ENCODE results near the gene STX7. TPM values are rescaled to one million over a fixed set of nuclear protein-coding genes. Genes with fewer than 3 reads are reported as not detected.

Gene STX7
- total RNA-seq, 1 experiment from 2014 or later, result 28.4 TPM

DNA sequence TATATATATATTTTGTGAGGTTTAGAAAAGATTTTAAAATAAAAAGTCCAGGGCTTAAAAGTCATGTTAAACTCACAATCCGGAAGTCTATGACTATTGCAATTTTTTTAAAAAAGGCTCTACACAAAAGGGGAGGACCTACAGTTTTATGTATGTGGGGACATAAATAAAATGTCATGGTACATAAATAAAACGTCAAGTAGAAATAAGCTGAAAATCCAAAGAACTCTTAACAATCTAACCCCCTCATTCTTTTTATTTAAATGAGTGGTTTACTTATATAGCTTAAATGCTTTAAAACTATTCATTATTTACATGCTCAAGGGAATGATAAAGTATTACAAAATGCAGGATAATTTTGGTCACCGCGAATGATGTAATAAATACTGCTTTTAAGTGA, 36.2 kb downstream of the STX7 start:
- DNase-seq (ENCODE audit: low read depth), result no peak

DNA sequence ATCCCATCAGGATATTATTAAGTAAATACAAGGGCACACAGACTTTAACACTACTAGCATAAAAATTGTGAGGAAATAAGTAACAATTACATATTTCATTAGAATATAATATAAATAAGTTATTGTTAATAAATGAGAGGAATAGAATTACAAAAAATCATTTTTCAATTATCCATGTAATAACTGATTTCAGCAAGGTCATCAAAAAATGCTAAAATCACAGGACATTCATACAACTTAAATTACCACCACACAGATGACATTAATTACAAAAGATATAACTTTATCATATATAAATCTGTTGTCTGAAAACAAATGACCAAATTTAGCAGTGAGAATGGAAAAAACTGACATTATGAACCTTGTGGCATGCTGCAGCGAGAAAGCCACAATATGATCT, 37.0 kb downstream of the STX7 start:
- DNase-seq (ENCODE audit: low read depth), result no peak

DNA sequence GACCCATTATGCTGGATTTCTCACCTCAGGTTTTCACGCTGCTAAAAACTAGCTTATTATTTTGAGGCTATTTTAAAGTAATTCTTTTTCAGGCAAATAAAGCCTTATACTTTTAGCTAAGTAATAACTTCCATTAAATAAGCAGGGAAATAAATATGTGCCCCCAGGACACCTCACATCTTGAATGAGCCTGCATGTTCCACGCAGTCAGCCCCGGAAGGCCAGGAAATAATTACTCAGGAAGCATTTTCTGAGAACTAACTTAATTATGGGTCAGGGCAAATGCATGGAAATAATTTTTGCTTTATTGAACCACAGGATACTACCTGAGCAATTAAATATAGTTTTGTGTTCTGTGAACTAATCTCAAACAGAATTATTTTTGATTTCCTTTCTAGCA, 41.1 kb downstream of the STX7 start:
- DNase-seq (ENCODE audit: low read depth), result no peak

DNA sequence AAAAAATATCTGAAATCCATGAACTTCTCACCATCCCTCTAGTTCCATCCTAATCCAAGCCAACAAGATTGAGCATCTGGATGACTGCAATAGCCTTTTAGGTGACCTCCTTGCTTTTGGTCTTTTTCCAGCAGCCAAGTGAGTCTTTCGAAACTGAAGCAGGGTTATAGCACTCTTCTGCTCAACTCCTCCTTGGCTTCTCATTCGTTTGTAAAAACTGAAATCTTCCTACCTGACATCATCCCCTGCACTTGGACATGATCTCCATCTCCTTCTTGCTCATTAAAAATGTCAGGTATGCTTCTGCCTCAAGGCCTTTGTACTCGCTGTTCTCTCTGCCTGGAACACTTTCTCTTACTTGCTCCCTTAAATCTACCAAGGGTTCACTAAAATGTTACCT, 46.0 kb downstream of the STX7 start:
- no peak for DNase-seq (ENCODE audit: low read depth)

DNA sequence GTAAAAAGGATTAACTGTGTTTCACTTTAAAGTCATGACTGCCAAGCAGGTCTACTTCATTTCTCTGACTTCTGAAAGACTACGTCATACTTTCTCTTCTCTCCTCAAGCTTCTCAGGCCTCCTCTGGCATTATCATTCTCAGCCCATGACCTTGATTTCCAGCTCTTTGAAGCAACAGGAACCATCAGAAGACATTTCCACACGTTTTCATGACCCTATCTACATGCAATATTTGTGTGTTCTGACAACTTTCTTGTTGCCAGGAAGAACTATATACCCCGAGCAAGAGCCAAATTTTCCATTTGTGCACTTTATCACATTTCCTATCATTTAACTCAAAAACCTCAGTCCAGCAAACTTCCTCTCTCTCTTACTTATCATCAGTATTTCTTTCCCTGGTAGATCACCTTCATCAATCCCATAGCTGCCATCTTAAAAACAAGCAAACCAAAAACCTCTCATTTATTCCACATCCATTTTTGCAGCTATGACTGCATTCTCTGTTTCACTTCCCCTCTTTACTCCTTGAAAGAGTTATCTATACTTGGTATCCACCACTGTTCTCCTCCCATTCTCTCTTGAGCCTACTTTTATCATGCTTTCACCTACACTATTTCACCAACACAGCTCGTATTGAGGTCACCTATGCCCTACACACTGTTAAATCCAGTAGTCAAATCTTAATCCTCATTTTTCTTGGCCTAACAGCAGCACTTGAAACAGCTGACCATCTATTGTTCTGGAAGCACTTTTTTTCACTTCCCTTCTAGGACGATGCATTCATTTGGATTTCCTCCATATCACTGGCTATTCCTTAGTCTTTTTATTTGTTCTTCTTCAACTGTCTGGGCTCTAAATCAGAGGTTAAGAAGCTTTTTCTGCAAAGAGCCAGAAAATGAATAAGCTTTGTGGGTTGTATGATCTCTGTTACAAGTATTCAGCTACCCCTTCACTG, 47.1 kb downstream of the STX7 start:
- DNase-seq (ENCODE audit: low read depth), result no peak

DNA sequence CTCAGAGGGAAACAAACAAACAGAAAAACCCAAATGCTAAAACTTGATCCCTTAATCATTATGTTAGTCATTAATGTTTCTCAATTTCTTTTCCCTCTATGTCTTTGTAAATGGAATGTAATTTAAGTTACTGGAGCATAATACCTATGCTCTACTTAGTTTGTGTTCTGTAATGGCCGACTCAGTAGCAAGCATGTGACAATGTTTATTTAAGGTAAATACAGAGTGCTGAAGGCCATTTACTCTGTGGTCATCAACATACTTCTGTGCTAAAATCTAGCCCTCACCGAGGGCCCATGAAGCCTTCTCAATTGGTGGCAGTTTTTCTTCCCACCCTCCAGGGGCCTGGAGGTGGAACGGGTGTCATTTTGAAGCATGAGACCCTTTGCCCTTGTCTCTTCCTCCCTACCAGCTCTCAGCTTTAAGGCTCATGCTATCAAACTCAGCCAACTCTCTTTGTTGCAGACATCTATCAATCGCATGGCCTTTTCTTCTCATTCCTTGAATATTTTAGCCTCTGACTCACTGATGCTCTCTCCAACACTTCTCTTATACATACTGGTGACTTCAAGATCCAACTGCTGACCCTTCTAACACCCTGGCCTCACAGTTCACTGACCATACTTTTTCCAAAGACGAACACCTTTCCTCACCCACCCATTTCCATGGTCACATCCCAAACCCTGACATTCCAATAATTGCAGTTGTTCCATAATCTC, 48.2 kb downstream of the STX7 start:
- no peak for DNase-seq (ENCODE audit: low read depth)

DNA sequence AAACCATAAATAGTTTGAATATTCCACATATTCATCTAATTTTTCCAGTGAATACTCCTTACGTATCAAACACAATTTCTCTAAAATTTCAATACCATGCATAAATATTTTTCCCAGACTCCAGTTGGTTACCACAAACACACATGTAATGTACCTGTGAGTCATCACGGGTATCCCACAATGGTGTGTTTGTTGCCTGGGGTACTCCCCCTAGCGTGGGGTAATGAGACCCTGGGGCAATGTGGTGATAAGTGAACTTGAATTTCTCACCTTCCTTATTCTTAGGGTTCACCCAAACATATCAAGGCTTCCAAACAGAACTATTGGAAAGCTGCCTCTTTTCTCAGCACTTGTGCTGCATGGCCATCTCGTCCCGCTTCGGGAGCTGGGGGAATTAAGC, 51.0 kb downstream of the STX7 start:
- DNase-seq (ENCODE audit: low read depth), result peak; percentile 34

DNA sequence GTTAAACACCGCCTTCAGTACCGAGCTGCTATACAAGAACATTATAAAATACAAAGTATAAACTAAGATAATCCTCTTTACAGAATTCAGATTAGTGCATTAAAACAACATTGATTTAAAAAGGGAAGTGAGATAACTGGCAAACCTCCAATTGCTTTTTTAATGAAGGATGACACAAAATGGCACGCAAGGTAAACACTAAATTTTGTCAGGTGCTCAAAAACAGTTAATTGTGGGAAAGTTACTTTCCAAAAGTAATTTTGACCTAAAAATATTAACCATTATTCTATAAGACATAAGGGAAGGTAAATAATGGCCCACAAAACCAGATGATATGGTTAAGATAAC, 53.3 kb downstream of the STX7 start:
- no peak for DNase-seq (ENCODE audit: low read depth)

DNA sequence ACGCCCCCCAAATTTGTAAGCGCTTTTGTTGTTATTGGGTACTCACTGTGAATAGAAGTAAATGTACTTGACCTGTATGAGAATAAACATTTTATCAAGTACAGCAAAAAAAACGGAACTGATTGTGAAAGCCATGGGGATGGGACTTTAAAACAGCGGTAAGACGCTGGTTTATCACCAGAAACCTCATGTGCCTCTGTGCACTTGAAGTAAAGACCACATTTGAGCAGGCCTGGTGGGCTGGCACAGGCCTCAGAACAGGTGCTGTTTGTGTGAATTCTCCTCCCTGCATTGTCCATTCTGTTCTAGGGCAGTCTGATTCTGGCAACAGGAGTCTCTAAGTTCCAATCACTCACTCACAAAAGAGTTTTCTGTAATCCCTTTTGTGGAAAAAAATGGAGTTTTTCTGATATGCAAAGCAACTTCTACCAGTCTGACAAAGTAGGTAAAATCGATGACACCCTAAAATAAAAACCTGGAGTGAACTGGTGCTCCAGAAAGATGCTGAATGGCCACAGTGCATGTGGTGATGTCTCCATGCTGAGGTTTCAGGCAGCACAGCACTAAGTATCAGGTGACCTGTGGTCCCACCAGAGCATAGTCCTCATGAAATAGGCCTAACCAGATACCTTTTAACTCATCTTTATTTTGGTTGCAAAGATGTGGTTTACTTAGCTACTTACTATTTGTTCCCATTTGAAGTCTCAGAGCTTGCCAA, 53.9 kb downstream of the STX7 start:
- DNase-seq (ENCODE audit: low read depth), result no peak

DNA sequence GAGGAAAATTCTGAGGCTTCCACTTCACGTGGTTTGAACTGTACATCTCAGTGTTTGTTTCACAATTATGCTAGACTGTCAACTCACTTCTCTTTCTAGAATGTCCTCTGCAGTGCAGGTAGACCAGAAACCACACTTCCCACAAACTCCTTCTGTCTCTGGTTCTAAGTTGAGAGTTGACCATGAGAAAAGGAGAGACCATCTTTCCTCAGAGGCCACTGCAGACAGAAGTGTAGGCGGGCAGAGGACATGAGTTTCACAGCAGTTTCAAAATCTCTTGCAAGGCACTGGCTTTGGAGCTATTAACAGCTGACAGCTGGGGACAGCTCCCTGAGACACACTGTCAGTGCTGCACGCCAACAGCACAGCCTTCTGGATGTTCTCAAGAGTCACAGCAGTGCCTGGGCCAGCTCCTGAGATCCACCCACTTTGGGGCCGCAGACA, 56.2 kb downstream of the STX7 start:
- DNase-seq (ENCODE audit: low read depth), result no peak

DNA sequence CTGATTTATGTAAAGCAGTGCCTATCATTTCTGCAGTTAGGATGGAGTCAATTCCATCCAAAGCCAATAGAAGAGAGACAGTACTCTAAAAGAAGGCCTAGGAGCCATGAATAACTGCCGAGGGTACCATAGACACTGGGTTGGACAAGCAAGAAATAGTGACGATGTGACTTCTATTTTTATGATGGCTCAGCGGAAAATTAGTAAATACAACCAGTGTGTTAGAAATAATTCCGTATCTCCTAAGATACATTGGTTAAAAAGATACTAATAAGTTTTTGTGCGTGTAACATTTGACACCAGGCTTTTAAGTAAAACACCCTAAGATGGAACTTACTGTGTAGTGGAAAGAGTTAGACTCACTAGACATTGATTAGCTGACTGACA, 66.1 kb downstream of the STX7 start:
- DNase-seq (ENCODE audit: low read depth), result no peak

DNA sequence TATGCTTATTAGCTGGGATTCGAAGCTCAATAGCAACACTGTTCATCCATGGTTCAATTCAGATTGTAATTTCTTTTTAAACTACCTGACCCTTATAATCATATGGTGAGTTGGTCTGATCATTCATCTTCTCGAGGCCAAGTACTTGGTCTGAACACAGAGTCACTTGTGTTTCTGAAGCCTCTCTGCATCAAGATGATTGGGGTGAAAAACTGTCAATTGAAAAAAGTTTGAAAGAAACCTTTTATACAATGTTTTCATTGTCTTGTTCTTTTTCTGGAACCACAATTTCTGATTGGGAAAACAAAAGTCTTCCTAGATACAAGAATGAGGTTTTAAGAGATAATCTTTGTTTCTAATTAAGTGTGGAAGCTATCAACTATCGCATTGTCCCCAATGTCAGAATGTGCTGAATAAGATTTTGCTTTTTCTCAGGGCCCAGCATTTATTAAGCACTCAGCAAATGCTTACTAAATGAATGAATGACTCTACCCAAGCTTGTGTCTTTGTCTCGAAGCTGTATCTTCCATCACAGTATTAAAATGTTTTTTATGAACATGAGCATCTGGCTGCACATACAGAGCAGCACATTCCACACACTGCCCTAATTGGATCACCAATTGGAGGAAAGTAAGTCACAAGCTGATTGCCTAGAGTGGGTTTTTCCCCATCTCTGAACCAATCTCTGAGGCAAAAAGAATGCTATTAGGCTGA, 66.6 kb downstream of the STX7 start:
- DNase-seq (ENCODE audit: low read depth), result no peak

DNA sequence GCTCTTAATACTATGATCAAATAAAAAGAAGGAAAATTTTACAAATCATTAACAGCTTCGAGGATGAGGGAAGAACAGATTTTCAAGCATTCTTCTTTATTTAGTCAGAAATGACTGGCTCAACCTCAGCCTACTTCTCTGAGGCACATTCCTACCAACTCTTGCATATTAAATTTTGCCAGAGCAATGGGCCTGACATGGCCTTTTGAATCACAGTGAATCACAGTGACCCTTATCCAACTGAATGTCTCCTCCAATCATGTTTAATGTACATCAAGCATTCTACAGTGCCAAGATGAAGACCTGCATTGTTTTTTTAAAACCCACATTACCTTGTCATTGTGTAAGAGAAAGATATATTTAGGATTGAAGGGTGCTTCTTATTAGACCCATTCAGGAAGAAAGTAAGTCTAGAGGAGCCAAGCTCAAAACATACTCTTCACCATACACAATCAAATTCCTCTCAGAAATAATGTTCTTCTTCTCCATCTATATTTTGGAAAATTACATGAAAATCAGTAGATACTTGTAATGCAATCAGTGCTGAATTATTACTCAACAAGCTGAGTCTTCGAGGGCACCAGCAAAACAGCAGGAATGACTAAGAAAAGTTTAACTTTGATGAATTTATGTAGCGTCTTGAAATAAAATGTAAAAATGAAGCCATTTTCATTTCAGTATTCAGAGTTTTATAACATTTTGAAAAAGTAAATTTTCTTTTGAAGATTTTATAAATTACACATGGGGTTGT, 67.5 kb downstream of the STX7 start:
- peak; percentile 48 for DNase-seq (ENCODE audit: low read depth)

DNA sequence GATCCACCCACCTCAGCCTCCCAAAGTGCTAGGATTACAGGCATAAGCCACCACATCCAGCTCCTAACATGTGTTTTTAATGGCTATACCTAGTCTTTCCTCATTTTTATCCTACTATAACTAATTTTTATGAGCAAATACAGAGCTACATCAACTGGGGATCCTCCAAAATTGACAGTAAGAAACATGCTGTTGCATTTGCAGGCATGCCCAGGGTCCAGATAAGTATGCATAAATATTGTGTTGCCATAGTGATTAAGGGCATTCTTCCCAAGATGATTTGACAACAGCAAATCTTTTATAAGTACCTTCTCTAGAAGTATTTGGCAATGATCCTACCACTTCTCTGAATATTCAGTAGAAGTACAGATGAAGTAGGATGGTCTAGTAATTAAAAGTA, 69.7 kb downstream of the STX7 start:
- no peak for DNase-seq (ENCODE audit: low read depth)

DNA sequence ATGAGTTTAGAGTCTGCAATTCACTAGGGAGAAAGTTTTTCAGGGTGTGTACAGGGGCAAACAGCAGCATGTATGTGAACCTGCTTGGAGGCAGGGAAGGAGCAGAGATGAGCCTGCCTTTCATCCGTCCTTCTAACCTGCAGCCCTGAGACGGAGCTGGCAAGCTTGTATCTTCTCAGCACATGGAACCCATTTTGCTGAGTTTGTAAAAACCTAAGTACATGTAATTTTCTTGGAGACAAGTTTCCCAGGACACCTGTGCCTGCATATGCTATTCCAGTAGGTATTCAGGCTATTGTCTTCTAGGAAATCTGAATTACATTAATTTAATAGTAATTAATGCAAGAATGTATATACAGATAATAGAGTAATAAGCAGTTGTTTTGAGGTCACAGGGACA, 82.8 kb downstream of the STX7 start:
- DNase-seq (ENCODE audit: low read depth), result no peak

DNA sequence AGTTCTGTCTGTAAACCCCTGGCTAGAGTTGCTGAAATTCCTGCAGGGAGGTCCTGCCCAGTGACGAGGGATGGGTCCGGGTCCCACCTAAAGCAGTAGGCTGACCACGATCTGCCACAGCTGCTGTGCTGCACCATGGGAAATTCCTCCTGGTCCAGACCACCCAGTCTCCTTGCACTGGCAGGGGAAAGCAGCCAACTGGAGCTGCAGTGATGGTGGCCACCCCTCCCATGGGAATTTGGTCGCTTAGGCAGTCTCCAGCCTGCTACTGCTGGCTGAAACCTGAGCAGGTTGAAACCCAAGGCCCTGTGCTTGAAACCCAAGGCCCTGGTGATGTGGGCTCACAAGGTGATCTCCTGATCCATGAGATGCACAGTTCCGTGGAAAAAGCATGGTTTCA, 87.7 kb downstream of the STX7 start:
- no peak for DNase-seq (ENCODE audit: low read depth)

DNA sequence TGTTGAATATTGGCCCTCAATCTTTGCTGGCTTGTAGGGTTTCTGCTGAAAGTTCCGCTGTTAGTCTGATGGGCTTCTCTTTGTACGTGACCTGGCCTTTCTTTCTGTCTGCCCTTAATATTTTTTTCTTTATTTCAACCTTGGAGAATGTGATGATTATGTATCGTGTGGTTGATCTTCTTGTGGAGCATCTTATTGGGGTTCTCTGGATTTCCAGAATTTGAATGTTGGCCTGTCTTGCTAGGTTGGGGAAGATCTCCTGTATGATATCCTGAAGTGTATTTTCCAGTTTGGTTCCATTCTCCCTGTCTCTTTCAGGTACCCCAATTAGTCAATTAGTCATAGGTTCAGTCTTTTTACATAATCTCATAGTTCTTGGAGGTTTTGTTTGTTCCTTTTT, 89.1 kb downstream of the STX7 start:
- no peak for DNase-seq (ENCODE audit: low read depth)

DNA sequence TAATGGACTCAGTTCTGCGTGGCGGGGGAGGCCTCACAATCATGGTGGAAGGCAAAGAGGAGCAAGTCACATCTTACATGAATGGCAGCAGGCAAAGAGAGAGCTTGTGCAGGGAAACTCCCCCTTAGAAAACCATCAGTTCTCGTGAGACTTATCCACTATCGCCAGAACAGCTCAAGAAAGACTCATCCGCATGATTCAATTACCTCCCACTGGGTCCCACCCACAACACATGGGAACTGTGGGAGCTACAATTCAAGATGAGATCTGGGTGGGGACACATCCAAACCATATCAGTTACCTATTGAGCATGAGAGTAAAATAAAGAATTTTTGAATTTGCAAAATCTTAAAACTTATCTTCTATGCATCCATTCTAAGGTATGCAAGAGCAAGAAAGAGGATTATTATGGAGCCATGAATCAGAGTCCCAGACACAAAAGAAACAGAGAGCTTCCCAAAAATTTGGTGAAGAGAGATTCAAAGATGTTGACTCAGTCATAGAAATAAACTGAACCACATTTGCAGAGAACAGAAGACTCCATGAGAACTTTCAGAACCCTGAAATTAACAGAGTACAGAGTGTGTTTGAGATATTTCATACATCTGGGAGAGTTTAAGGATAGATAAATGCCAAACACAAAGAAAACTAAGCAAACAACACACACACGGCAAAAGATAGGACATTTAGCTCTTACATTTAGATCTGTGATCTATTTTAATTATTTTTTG, 94.5 kb downstream of the STX7 start:
- DNase-seq (ENCODE audit: low read depth), result no peak

DNA sequence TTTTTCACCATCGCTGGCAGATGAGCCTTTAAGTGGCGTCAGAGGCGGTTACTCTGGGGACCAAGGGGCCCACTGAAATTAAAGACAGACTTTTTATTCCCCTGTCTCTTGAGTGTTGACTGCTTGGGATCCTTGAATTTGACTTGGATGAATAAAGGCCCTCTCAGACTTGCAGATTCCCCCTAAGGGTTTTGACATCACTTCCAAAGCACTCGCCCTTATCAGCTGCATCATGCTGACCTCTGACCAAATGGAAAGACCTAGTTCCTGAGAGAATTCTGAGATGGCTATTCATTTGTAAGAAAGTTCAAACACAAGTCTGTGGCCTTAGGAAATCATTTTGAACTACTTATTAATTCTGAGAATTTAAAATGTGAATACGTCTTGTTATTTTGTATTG, 98.2 kb downstream of the STX7 start:
- no peak for DNase-seq (ENCODE audit: low read depth)

DNA sequence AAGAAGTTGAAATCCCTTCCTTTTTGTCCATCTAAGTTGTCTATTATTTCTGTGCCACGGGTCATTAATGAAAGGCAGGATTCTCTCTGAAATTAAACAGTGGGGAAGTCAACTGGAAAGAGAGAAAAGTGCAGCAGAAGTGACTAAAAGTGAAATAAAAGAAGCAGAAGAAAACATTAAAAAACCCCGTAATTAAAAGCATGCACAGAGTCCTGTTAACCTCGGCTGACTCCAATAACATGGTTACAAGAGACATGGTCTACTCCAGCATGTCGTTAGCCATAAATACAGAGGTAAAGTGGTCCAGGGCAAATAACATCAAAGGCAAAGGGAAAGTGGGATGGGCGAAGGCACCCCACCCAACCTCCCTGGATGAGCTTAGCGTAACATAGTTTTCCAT, 98.6 kb downstream of the STX7 start:
- DNase-seq (ENCODE audit: low read depth), result no peak

DNA sequence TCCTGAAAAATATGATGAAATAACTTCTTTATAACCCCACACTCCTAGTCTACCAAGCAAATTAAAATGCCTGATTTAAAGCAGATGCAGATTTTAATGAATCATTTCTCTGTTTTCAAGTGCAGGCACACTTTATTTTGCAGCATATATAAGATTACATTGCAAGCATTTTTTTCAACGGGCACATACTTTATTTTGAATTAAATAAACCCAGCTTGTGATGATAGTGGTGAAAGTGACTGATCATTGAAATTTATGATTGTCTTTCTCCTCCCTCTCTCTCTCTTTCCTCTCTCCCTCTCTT, 99.5 kb downstream of the STX7 start:
- DNase-seq (ENCODE audit: low read depth), result no peak

Measured in Daoy (cell line).